Endothelial cell of umbilical vein (primary cell): ENCODE measurements around the gene PDSS1. TPM values are rescaled to one million over a fixed set of nuclear protein-coding genes. Genes with fewer than 3 reads are reported as not detected.
A peak's percentile ranks its signal among the peaks of the same experiment; 100 is the strongest.

Experiments
- BruUV-seq: library from RNA; stranded (reverse); fragments of 400-500 nt; replicated peaks from 2 replicates; lab custom pipeline; 2021; lab: Mats Ljungman, UMichigan
- CTCF ChIA-PET: fragments of 300-600, 350-600 bp; sonication (Branson Sonifier 250); formaldehyde crosslinking; loops from one replicate; lab custom pipeline; 2021; ENCODE audit warnings: antibody characterized with exemption, inconsistent platforms; lab: Charles Lee
- POLR2A ChIA-PET: fragments of 300-600, 350-600 bp; sonication (Branson Sonifier 250); formaldehyde crosslinking; loops from one replicate; lab custom pipeline; 2021; ENCODE audit warnings: antibody characterized with exemption, inconsistent platforms; lab: Charles Lee
- DNase-seq: peaks from one replicate; pipeline ENCODE4 v3.0.0-alpha.2; 2011; ENCODE audit warnings: low read depth, low spot score
- FAIRE-seq: peaks from 2 replicates; lab custom pipeline; 2011; peaks lifted over from hg19 to GRCh38; lab: Jason Lieb, UNC
- H2AFZ ChIP-seq: 2 replicates; pipeline ENCODE4 v1.6.0; 2012; ENCODE audit warnings: low read depth, low read length, control low read depth, inconsistent platforms
- H3K27ac ChIP-seq: 2 replicates; pipeline ENCODE4 v1.5.1; 2011; ENCODE audit warnings: low read depth, mild to moderate bottlenecking, control low read depth, low read length, moderate library complexity; ENCODE audit not compliant: insufficient read depth
- H3K27me3 ChIP-seq, 2 experiments: 2 replicates each; pipeline versions ENCODE4 v1.6.0 to v1.6.1; 2011; ENCODE audit warnings: low read length in 2 of 2, mixed read lengths in 1 of 2; ENCODE audit not compliant: control insufficient read depth in 2 of 2, insufficient read depth in 2 of 2
- H3K36me3 ChIP-seq, 2 experiments: 2 replicates in 1 of 2; 3 replicates in 1 of 2; pipeline ENCODE4 v1.5.1; 2011; ENCODE audit warnings: low read length in 2 of 2, mild to moderate bottlenecking in 1 of 2, moderate library complexity in 1 of 2; ENCODE audit not compliant: control insufficient read depth in 2 of 2, insufficient read depth in 2 of 2; ENCODE audit errors: extremely low read depth in 1 of 2
- H3K4me1 ChIP-seq: 3 replicates; pipeline ENCODE4 v1.5.1; 2011; ENCODE audit warnings: mild to moderate bottlenecking, low read length; ENCODE audit not compliant: control insufficient read depth, insufficient read depth; ENCODE audit errors: extremely low read depth
- H3K4me2 ChIP-seq: 2 replicates; pipeline ENCODE4 v1.6.1; 2011; ENCODE audit warnings: low read length, control low read depth, mixed read lengths; ENCODE audit not compliant: insufficient read depth
- H3K4me3 ChIP-seq, 3 experiments: fragments of 200-600 bp in 1 of 3; sonication (generic), shearing (Covaris generic) in 1 of 3; replicated peaks in 1 of 3; 2 replicates each; pipeline ENCODE4 v1.5.1; 2011 to 2016; ENCODE audit warnings: control low read depth in 3 of 3, low read length in 3 of 3, mild to moderate bottlenecking in 2 of 3, inconsistent platforms in 1 of 3, low read depth in 1 of 3, moderate library complexity in 1 of 3; ENCODE audit not compliant: insufficient read depth in 1 of 3
- H3K79me2 ChIP-seq: 2 replicates; pipeline ENCODE4 v1.6.0; 2012; ENCODE audit warnings: low read length, inconsistent platforms; ENCODE audit not compliant: control insufficient read depth, insufficient read depth
- H3K9ac ChIP-seq: replicated peaks from 2 replicates; pipeline ENCODE3; 2011; ENCODE audit warnings: low read length, control low read depth; ENCODE audit not compliant: insufficient read depth; ENCODE audit errors: extremely low read depth
- H3K9me1 ChIP-seq: replicated peaks from 3 replicates; pipeline ENCODE4 v1.6.0; 2011; ENCODE audit warnings: mild to moderate bottlenecking, low read length; ENCODE audit not compliant: control insufficient read depth, insufficient read depth; ENCODE audit errors: extremely low read depth
- H3K9me3 ChIP-seq: replicated peaks from 2 replicates; pipeline ENCODE4 v1.5.1; 2012; ENCODE audit warnings: low read length, inconsistent platforms; ENCODE audit not compliant: control insufficient read depth, insufficient read depth
- H4K20me1 ChIP-seq: replicated peaks from 2 replicates; pipeline ENCODE3; 2011; ENCODE audit warnings: mild to moderate bottlenecking, low read length; ENCODE audit not compliant: control insufficient read depth, insufficient read depth; ENCODE audit errors: extremely low read depth
- CTCF ChIP-seq, 2 donors: IDR thresholded peaks; 1 replicate in 1 of 2; 2 replicates in 1 of 2; pipeline ENCODE4 v1.5.1; 2011; ENCODE audit warnings: low read length in 2 of 2, mild to moderate bottlenecking in 2 of 2, moderate library complexity in 2 of 2, control low read depth in 1 of 2, inconsistent platforms in 1 of 2, low read depth in 1 of 2; ENCODE audit not compliant: insufficient read depth in 1 of 2; ENCODE audit errors: extremely low read depth in 1 of 2
- FOS ChIP-seq: IDR thresholded peaks from 2 replicates; pipeline ENCODE4 v1.6.1; 2011; ENCODE audit warnings: mild to moderate bottlenecking, low read length, moderate library complexity, borderline replicate concordance; ENCODE audit not compliant: insufficient read depth
- MAX ChIP-seq: IDR thresholded peaks from 2 replicates; pipeline ENCODE4 v1.6.1; 2011; ENCODE audit not compliant: insufficient read depth, insufficient read length
- MYC ChIP-seq: IDR thresholded peaks from one replicate; pipeline ENCODE4 v1.6.1; 2011; ENCODE audit warnings: mild to moderate bottlenecking, low read depth, low read length
- POLR2A ChIP-seq: IDR thresholded peaks from 2 replicates; pipeline ENCODE4 v1.6.1; 2012; ENCODE audit warnings: low read depth, mild to moderate bottlenecking, control low read depth, low read length
- POLR2AphosphoS5 ChIP-seq: IDR thresholded peaks from 2 replicates; pipeline ENCODE4 v1.6.1; 2012; ENCODE audit warnings: low read depth, mild to moderate bottlenecking, control low read depth, low read length, moderate library complexity; ENCODE audit not compliant: insufficient read depth
- dilution Hi-C: fragments of 300-500 bp; cut with MboI; formaldehyde crosslinking; loops from one replicate; pipeline ENCODE4 v1.15.0; 2019; ENCODE audit warnings: low sequenced_read_pairs; ENCODE audit not compliant: extremely low pct_ligation_motif_present
- intact Hi-C: fragments of 100-400 bp; cut with micrococcal nuclease; formaldehyde crosslinking; loops from one replicate; pipeline ENCODE4 v1.10.0; 2022
- polyA plus RNA-seq, 4 experiments: library from polyadenylated mRNA; depleted of rRNA in 3 of 4; stranded (reverse) in 3 of 4; unstranded in 1 of 4; fragments of >200 nt; gene quantifications; 2 replicates each; pipeline versions ENCODE4 v1.2.1 to v1.2.3, GENCODE V29; 2011 to 2012; ENCODE audit warnings: missing spikeins in 1 of 4
- total RNA-seq: library from RNA; stranded (reverse); gene quantifications from 2 replicates; pipeline ENCODE4 v1.2.3, GENCODE V29; 2021

PDSS1 gene
- total and polyA plus RNA-seq, 2 donors (not counting 3 experiments of a cell fraction or from before 2014, with no cell fraction given), result 9.1 to 11.3 TPM

GRCh38 chr10:26703974-26704373, 6.5 kb downstream of the PDSS1 start:
- no peak overlapping the region for H2AFZ ChIP-seq
- peaks cover 41% of the 10 kb centered on the region for H3K79me2 ChIP-seq
- H3K36me3 ChIP-seq, result peaks cover 0 to 6% of the 10 kb centered on the region in 2 experiments
- CTCF ChIA-PET, result interaction anchor here (2.6 kb wide), 1 partner anchor 22 kb away, joined by 11 read pairs; no protein-coding TSS in a partner anchor
- FAIRE-seq, result no peak
- no peak overlapping the region for H3K4me2 ChIP-seq
- DNase-seq, result peak; percentile 26
- no peak overlapping the region for H3K4me3 ChIP-seq
- H3K9me1 ChIP-seq, result no peaks in the 10 kb centered on the region
- BruUV-seq, result no TSS peak
- H3K4me1 ChIP-seq, result no peaks in the 10 kb centered on the region
- intact Hi-C loops, result no loop called here
- no peak overlapping the region for H3K27ac ChIP-seq
- H3K27me3 ChIP-seq, result no peaks in the 10 kb centered on the region
- H4K20me1 ChIP-seq, result no peaks in the 10 kb centered on the region
- dilution Hi-C loops, result no loop called here
- no peaks in the 10 kb centered on the region for H3K9me3 ChIP-seq
- no peak overlapping the region for H3K9ac ChIP-seq
- no peak for TF ChIP-seq POLR2AphosphoS5
- no peak for TF ChIP-seq MAX
- no peak for TF ChIP-seq MYC
- no peak for TF ChIP-seq FOS
- no peak for TF ChIP-seq POLR2A
- TF ChIP-seq CTCF (IDR thresholded peaks at IDR 0.05; ENCODE audit: extremely low read depth in 1 of 2, insufficient read depth in 1 of 2, low read depth in 1 of 2, low read length in 2 of 2), result no peak
- POLR2A ChIA-PET, result no interaction called here
